Measurements from ENCODE around the gene EIF3F.

DNA sequence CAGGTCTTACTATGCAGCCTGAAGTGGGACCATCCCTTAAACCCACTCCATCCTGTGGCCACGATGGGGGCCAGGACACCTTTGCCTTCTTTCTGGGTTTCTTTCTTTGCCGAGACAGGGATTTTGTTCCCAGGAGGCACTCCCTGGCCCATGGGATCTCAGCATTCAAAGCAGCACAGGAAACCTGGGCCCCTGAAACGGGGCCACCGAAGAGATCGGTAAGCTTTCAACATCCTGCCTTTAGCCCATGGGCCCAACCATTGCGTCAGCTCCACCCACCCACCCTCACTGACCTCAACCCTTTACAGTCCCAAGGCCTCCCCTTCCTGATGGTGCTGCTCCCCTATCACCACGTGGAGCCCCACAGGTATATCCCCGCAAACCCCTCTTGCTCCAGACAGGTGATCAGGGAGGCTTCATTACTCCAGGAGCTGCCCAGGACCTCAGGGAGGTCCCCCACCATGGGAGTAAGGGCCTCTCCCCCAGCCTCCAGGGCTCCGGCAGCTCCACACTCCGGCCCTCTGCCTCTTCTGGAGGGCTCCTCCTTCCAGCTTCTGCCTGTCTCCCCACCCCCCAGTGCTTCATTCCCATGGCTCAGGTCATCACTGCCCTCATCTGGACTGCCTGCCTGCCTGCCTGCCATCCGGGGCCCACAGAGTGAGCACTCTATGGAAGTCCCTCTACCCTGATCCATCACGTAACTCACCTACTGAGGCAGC is 51.8 kb downstream of the EIF3F start:
- TF ChIP-seq, protein P1, sequence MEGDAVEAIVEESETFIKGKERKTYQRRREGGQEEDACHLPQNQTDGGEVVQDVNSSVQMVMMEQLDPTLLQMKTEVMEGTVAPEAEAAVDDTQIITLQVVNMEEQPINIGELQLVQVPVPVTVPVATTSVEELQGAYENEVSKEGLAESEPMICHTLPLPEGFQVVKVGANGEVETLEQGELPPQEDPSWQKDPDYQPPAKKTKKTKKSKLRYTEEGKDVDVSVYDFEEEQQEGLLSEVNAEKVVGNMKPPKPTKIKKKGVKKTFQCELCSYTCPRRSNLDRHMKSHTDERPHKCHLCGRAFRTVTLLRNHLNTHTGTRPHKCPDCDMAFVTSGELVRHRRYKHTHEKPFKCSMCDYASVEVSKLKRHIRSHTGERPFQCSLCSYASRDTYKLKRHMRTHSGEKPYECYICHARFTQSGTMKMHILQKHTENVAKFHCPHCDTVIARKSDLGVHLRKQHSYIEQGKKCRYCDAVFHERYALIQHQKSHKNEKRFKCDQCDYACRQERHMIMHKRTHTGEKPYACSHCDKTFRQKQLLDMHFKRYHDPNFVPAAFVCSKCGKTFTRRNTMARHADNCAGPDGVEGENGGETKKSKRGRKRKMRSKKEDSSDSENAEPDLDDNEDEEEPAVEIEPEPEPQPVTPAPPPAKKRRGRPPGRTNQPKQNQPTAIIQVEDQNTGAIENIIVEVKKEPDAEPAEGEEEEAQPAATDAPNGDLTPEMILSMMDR (IDR thresholded peaks at IDR 0.05) = no peak
- TF ChIP-seq EZH2 (IDR thresholded peaks at IDR 0.05) = no peak

All from neural progenitor cell (in vitro differentiated cells).